Measurements from ENCODE around the gene PRR16.

The PRR16 gene

GRCh38 chr5:120518581-120518980, 54.5 kb downstream of the PRR16 start:
- DNase-seq: no peak

- no peak for DNase-seq
These were observed 63.2 kb downstream of the PRR16 start for GRCh38 chr5:120527251-120527650.

DNA sequence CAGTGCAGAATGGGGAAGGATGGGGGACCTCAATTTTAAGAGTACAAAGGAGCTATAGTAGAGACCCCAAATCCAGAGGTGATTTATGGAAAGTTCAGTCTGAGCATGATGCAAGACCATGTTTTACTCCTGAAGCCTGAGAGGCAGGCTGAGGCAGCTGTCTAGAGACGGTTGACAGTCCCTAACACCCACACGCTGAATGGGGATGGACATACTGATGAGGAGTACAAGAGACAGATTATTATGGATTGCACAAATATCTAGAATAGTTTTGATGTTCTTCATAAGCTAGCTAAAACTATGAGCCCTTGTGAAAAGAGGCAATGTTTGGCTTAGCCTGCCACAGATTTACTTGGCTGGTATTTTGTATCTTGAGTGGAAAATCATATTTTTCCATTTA, 64.5 kb downstream of the PRR16 start:
- DNase-seq: no peak

- no peak for DNase-seq
These were observed 65.3 kb downstream of the PRR16 start for GRCh38 chr5:120529386-120529785.

DNA sequence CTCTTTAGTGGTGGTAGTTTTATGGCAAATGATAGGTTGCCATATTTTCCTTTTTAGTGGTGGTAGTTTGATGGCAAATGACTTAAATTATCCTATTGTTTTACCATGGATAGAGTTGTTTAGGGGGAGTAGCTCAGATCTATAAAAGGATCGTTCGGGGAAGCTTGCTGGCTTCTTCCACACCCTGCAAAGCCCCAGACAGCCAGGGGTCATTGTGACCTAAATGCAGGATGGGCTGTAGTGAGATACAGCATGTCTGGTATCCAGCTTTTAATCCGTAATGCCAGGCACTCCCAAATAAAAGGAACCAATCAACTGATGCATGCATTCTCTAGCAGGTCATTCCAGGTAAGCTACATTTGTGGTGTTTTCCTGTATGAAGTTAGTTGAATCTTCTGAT, 67.1 kb downstream of the PRR16 start:
- no peak for DNase-seq

DNA sequence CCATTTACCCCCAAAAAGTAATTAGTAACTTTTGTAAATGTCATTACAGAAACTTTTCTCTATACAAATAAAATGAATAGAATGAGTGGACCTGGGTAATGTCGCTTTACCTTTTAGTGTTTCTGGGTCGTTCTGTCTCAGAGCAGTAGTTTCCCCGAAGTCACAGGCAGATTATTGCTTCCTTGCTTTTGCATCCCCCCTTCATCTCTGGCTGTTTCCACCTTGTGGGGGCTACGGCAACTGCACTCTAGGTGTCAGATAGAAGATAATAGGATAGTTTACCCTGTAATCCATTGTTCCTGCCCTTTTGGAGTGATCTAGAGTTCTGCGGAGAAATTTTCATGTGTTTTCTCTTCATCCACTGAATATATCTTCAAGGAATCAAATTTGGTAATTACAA, 68.7 kb downstream of the PRR16 start:
- DNase-seq: peak in 1 of 2 experiments; percentile 22

- no peak for DNase-seq
These were observed 69.5 kb downstream of the PRR16 start for GRCh38 chr5:120533581-120533980.

GRCh38 chr5:120535900-120536299, 71.8 kb downstream of the PRR16 start:
- no peak for DNase-seq

- DNase-seq: peak in 1 of 2 experiments; percentile 51
These were observed 74.0 kb downstream of the PRR16 start for GRCh38 chr5:120538149-120538548.

DNA sequence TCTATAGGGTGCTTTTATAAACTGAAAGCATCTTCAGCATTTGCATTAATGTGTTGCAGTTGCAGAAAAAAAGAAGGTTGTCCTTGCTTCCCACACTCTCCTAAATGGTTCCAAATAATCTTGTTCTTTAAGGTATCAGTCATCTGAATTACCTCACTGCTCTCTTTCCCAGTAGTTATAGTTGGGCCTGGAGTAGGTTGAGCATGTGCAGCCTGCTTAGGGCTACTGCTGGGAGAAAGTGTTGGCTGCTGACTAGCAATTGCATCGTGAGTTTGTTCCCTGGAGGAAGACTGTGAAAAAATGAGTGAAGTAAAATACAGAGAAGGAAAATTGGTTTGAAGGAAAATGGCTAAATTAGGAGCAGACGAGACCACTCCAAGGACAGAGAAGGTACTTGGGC, 74.5 kb downstream of the PRR16 start:
- peak in 1 of 2 experiments; percentile 56 for DNase-seq

GRCh38 chr5:120539471-120539870, 75.4 kb downstream of the PRR16 start:
- DNase-seq: peak in 1 of 2 experiments; percentile 22

DNA sequence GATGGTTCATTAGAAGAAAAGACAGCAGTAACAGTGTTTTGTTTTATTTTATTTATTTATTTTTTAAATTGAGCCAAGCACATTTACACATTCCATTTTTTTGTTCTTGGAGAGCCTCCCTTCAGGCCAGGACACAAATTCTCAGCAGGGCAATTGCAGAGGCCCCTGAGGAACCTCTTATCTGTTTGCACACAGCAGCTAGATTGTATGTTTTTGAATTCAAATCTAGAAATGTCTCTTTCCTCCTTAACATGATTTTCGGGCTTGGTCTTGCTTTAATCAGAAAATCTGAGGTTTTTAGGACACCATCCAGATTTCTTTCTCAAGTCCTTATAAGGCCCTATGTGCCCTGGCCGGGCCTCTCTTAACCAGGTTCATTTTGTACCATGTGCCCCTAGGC, 76.0 kb downstream of the PRR16 start:
- no peak for DNase-seq

DNA sequence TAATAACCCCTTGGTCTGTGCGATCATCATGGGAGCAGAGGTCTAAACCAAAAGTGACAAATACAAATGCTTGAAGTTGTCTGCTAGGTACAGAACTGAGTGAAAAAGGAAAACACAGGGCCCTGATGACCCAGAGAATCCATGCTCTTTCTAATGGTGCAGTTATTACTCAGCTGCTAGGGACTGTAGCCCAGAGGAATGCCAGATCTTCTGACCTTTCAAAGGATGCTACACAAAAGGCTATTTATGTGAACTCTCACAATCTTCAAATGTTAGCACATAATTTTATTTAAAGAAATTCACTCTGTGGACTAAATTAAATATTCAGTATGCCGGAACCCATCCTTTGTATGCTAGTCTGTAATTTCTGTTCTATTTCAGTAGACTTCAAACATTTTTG, 79.9 kb downstream of the PRR16 start:
- DNase-seq: no peak

DNA sequence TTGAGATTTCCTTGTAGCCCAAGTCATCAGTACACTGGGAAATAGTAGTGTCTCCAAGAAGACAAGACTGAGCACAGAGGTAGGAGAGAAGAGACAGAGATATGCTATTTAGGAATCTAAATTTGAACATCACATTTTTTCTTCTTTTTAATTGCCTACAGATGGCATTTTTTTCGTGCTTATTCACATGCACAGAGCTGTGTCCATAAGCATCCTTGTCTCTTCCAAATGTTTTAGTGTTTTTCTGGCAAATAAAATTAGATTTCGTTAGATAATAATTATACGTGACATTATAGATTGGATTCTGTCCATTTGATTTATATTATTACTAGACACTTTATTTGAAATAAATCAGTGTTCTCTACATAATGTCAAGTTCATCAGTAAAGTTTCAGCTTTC, 80.9 kb downstream of the PRR16 start:
- DNase-seq: no peak

- DNase-seq: no peak
These were observed 81.9 kb downstream of the PRR16 start for GRCh38 chr5:120545951-120546350.

DNA sequence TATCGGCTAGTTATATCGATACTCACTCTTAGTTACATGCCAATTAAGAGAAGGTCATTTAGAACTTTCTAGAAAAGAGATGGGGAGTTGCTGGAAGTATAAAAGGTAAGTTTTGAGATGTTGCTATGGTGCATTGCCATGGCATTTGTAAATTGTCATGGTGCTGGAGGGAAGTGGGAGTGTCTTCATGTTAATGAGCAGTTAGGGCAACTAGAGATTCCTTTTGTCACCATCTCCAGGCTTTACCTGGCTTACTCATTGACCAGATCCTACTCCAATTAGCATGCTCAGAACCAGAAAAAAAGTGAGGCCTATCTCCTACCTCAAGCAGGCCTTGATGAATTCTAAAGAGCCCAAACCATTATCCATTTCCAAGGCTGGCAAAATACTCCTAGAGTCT, 82.8 kb downstream of the PRR16 start:
- no peak for DNase-seq

DNA sequence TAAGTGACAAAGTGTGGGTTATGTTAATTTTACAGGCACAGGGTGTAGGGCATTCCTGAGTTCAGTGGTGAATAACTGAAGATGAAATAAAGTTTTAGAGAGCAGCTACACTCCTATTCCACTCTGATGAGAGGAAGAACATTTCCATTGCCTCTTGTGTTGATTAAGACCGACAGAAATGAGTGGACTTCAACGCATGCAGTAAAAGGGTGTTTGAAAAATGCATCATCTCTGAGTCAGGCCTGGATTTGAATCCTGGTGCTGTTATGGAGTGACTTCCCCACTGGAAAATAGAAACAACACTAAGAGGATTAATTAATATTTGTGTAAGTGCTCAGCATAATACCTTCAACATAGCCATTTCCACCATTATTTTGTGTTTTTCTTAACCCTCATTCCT, 86.3 kb downstream of the PRR16 start:
- DNase-seq: no peak

GRCh38 chr5:120552638-120553037, 88.5 kb downstream of the PRR16 start:
- DNase-seq: no peak

DNA sequence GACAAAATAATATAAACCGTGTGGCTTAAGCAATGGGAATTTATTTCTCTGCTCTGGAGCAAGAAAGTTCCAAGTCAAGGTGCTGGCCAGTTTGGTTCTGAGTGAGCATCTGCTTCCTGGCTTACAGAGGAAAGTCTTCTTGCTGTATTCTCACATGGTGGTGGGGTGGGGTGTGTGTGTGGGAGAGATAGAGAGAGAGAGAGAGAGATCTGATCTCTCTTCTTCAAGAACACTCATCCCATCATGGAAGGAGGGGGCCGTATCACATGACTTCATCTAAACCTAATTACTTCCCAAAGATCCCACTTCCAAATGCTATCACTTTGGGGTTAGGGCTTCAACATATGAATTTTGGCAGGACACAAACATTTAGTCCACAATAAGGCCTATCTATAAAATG, 91.2 kb downstream of the PRR16 start:
- DNase-seq: no peak

DNA sequence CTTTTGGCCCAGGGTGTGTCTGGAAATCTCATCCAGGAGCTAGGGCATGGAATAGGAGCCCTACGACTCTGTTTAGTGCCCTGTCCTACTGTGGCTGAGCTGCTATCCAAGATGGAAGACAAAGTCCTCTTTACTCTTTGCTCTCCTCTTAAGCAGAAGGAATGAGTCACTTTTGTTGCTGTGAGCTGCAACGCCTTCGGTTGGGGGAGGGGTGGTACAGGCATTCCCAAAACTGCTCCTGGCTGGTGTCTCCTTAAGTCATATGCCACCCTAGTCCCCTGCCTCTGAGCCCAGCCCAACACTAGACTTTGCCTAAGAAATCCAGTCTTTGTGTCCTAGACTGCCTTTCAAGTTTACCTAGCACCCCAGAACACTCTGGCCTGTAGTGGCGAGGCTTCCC, 99.9 kb downstream of the PRR16 start:
- DNase-seq: no peak

DNA sequence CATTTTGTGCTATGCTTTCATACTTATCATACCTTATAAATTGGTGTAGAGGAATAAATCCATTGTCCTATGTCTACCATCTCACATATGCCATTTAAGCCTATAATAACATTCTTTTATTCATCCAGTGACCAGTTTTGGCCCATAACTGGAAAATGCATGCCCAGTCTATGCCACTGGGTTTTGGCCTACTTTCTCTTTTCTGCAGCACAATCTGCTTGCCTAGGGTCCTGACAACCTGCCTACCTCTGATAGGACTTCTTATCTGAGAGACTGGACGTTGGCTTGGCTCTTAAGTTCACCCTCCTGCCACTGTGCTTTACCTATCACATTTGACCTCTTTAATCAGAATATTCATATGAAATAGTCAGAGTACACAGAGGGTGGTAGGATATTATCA, 103.0 kb downstream of the PRR16 start:
- no peak for DNase-seq

GRCh38 chr5:120567921-120568320, 103.8 kb downstream of the PRR16 start:
- DNase-seq: peak in 1 of 2 experiments; percentile 23

DNA sequence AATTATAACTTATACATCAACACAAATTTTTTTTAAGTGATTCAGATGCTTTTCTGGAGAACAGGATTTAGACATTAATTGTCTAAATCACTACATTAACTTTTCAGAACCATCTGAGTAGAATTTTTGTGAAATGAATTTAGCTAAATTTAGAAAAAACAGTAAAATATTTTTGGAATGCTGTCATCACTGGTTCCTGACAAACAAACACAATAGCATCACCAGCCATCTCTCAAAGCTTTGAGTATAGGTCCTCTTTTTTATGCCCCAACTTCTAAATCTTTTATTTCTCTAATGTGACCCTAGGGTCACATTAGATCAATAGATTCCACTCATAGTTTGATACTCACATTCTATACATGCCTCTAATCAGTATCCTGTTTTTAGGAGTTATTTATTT, 104.6 kb downstream of the PRR16 start:
- DNase-seq: peak in 1 of 2 experiments; percentile 14

- no peak for DNase-seq
These were observed 112.5 kb downstream of the PRR16 start for GRCh38 chr5:120576588-120576987.

DNA sequence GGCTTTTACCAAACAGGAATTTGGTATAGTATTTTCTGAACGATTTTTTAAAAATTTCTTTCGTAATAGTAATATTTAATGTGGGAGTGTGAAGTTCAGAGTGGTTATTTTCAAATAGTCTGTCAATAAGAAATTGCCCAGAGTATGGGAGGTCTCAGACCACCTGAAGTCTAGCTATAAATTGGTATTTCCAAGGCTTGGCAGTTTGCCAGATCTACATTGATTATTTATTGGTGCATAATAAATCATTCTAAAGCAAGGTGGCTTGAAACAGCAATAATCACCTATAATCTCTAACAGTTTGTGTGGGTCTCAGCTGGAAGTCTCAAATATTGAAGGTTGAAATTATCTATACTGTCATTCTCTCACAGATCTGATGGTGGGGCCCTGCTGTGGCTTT, 118.5 kb downstream of the PRR16 start:
- DNase-seq: no peak

DNA sequence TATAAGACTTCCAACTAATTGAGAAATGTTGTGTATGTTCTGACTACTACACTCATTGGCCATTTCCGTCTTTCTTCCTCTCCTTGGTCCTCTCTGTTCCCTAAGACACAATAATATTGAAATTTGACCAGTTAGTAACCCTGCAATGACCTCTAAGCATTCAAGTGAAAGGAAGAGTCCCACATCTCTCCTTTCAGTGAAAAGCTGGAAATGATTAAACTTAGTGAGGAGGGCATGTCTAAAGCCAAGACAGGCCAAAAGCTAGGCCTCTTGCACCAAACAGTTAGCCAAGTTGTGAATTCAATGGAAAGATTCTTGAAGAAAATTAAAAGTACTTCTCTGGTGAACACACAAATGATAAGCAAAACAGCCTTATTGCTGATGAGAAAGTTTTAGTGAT, 122.5 kb downstream of the PRR16 start:
- no peak for DNase-seq

Data from SW 1271 (cell line).